Posterior cingulate gyrus (tissue), 11 donors: Measurements from ENCODE around the gene C5orf63.
A peak's percentile ranks its signal among the peaks of the same experiment; 100 is the strongest.
"Not testable (repeated sequence)": the region's sequence is repeated elsewhere in the genome, so short reads cannot be mapped to it uniquely, and the experiment has no call there.

Experiments used
- DNase-seq, 10 donors: peaks; one replicate each; pipeline versions ENCODE4 v3.0.0 to v3.0.0-alpha.2; 2020 to 2021; ENCODE audit warnings: mixed read lengths in 3 of 10
- intact Hi-C: fragments of 100-400 bp; cut with DNase I; formaldehyde crosslinking; loops from one replicate; pipeline ENCODE4 v1.15.1; 2023

The C5orf63 gene

DNA sequence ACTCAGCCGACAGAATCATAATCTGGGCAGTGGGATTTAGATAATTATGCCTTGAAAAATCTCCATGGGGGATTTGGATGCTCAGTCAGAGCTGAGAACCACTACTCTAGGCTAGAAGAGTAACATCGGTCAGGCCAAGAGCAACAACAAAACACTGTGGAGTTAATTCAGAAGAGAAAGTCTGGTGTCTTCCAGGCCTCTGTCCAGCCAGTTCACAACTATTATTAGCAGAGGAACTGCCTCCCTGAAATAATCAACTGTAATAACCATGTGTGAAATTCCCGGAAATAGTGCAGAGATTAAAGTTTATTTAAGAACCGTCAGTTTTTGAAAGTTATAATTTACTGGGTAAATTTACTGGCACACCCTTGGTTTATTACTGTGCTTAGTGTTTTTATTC, 34.8 kb downstream of the C5orf63 start:
- intact Hi-C loops, result no loop called here

DNA sequence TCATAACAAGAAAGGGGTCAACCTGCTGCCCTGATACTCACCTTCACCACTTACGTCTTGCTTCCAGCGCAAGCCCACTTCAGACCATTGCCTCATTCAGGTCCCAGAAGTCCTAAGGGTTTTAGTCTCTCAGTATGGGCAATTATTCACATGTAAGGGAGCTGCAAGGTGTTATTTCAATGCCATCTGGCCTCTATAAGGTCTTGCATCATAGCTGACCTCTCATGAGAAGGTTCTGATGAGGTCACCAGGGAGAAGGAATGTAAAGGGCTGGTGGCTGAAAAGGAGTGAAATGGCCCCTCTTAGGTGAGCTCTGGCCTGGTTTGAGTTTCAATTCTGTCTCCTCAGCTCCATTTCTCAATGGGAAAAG, 41.5 kb downstream of the C5orf63 start:
- intact Hi-C loops, result no loop called here

More for the DNA sequence above, 34.8 kb downstream of the C5orf63 start:
- no peak for DNase-seq

DNA sequence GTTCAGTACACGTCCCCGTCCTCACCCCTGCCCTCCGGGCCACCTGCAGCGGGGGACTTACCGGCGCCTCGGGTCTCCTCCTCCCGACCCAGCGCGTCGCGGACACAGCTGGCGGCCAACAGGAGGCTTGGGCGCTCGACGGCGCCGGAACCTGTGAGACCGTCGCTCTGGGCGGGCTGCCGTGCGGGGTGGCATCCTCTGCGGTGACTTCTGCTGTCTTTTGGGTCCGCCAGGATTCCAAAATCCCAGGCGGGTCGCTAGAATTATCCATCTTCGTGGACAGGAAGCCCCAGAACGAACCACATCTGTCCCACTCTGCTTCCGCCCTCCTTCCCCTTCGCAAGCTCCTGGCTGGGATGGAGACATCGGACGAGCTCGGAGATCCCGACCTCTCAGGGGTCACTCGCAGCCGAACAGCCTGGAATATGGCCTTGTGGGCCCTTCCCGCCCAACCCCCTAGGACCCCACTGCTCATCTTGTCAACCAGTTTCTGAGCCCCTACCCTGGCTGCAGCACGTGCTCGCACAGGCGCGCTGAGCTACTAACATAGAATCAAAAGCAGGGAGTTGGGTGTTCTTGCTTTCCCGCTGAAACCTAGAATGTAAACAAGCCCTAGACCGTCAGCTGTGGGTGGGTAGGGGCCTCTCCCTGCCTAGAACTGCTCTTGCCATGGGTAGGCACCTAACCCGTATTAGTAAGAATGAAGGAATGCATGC, 42.0 kb downstream of the C5orf63 start:
- intact Hi-C loops, result no loop called here
- peak in 2 of 10 donors; percentile 63 to 78 for DNase-seq

More for the DNA sequence above, 41.5 kb downstream of the C5orf63 start:
- DNase-seq, result no peak

DNA sequence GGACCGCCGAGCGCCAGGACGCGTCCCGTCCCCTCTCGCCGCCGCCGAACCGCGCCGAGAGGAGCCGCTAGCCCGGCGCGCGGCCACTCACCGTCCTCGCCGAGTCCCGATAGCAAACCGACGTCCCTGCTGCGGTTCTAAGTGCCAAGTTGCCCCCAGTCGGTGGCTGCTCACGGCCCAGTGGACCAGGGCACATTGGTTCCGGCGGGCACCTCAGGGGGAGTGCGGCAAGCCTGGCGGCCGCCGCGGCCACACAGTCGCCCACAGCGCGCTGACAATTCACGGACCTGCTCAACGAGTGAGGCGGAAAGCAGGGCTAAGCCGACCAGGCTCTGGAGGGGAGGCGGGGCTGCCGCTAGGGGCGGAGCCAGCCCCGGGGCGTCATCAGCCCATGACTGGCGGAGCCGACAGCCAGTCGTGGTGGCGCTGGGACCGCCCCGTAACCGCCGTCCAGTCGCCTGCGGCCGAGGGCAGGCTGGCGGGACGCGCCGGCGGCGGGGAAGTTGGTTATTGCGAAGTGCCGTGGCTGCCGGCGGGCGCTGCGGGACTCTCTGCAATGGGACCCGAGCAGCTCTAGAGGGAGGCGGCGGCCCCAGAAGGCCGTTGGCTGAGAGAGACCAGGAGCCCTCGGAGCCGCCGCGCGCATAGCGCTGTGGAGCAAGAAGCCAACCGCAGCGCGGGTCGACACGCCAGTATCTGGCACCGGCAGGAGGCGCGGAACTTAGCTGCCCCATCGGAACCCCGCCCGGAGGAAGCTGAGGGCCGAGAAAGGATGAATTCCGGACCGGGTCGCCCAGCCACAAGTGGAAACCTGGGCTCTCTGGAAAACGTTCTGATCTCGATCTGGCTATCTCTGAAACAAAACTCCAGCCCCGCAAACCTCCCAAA, 42.8 kb downstream of the C5orf63 start, which contains the start of gene MARCHF3:
MARCHF3 (minus strand) TSS at position 300 of the 888 bp plus-strand sequence. CDS start 112,387 bp downstream, outside the sequence.
- intact Hi-C loops, result no loop called here
- peak; percentile 87 to 99 (median 94) for DNase-seq

DNA sequence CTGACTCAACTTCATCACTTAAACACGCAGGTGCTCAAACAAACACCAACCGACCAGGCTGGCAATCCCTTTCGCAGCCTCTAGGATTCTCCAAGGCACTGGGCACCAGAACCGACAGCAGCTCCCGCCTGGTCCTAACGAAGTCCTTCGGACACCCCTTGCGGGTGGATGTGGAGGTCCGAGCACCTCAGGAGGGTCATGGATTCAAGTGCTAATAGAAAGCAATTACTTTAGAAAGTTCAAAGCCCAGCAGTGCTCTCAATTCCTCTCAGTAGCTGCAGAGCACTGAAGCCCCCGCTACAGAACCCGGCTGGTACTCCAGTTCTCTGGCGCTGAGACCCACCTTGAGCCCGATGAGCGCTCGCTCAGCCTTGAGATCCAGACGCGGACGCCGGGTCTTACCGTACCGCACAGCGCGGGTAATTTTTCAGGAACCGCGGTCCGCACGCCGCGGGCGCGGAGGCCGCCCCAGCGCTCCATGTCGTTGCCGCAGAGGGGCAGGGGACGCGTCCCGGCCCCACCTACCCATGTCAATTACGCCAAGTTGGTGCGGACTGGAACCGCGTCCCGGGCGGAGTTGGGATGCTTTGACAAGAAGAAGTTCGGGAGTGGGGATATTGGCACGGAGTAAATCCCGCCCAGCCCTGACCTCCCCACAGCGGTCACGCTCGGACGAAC, 43.6 kb downstream of the C5orf63 start:
- intact Hi-C loops, result no loop called here
- DNase-seq, result peak in 9 of 10 donors; percentile 11 to 87 (median 32)

DNA sequence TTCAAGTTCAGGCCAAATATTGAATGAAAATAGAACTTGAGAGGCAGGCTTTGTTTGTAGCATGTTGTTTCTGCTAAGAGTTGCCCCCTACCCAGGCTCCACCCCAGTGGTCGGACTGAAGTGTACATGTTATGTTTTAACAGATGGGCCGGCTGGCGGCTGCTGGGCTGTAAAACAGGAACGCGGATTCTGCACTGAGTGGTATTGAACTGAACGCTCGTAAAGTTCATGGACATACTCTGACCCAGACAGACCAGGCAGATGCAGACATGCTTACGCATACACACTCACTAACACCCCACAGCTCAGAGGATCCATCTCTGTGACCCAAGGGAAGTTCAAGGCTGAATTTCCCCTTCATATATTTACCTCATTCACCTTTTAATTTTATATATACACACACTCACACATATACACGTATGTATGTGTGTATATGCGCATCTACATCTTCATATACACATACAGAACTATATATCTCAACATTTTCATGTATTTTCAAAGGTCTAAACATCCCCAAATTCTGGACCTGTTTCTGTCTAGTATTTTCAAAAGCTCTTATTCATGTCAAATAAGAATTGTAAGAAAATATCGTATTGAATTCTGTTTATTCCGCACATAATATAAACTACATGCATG, 44.4 kb downstream of the C5orf63 start:
- peak in 3 of 10 donors; percentile 10 to 66 (median 12) for DNase-seq

GRCh38 chr5:127027539-127027938, 45.8 kb downstream of the C5orf63 start:
- DNase-seq, result no peak
- intact Hi-C loops, result no loop called here

More for the DNA sequence above, 44.4 kb downstream of the C5orf63 start:
- intact Hi-C loops, result no loop called here

DNA sequence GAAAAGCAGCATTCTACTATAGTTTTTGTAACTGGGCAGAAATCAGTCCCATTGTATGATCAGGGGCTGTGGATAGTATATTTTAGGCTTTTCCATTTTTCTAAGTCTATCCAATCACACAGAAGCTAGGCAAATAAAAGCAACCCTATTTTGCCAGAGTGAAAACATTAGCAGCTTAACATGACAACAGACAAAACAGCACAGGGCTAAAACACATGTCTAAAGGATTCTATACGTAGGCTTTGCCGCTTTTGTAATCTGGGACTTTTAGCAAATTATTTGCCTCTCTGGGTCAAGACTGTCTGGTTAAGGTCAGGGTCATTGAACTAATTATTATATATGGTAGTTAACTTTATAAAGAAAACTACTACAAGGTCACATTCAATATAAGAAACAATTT, 47.1 kb downstream of the C5orf63 start:
- DNase-seq, result no peak
- intact Hi-C loops, result no loop called here

- DNase-seq, result no peak
- intact Hi-C loops, result no loop called here
Measured at GRCh38 chr5:127025467-127025866, 47.8 kb downstream of the C5orf63 start.

GRCh38 chr5:127024821-127025220, 48.5 kb downstream of the C5orf63 start:
- intact Hi-C loops, result no loop called here
- DNase-seq, result no peak

DNA sequence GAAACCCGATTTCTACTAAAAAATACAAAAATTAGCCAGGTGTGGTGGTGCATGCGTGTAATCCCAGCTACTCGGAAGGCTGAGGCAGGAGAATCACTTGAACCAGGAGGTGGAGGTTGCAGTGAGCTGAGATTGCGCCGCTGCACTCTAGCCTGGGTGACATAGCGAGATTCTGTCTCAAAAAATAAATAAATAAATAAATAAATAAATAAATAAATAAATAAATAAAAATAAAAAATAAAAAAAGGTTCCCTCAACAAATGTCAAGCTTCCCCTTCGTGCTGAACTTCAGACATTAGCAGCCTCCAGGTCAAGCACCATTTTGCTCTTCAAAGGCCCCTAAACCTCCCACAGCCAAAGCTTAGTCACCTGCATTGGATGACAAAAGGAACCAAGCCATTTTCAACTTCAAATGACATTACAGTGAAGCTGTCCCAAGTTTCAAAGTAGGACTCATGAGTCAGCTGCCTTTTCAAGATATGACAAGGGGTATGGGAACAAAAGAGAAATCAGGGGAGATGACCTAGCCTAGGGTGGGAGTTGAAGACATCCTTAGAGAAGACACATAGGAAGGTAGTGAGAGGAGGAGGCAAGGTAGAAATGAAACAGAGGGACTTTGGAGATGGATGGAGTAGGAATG, 49.6 kb downstream of the C5orf63 start:
- DNase-seq, intact Hi-C loops: not testable (repeated sequence)

- DNase-seq, result no peak
- intact Hi-C loops, result no loop called here
Measured at GRCh38 chr5:127022846-127023245, 50.5 kb downstream of the C5orf63 start.

DNA sequence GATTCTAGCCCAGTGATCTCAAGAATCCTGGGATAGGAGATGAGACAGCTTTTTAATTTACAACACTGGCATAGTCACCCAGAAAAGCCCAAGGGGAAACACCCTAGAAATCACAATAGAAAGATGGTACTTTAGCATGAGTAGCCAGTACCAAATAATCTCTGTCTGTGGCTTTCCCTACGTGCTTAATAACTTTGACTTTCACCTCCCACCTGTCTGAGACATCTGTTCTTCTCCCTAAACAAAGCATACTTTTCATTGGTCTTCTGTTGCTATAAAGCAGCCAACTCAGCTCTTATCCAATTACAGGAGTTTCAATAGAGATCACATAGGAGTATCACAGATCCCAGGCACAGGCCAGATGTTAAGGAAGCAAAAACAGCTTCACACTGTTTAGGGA, 53.4 kb downstream of the C5orf63 start:
- DNase-seq, result no peak
- intact Hi-C loops, result no loop called here

GRCh38 chr5:127016722-127017121, 56.6 kb downstream of the C5orf63 start:
- intact Hi-C loops, DNase-seq: not testable (repeated sequence)

GRCh38 chr5:127015716-127016115, 57.6 kb downstream of the C5orf63 start:
- intact Hi-C loops, result no loop called here
- no peak for DNase-seq

GRCh38 chr5:127014573-127014972, 58.7 kb downstream of the C5orf63 start:
- intact Hi-C loops, result no loop called here
- no peak for DNase-seq

- no peak for DNase-seq
Measured at GRCh38 chr5:127013407-127013806, 59.9 kb downstream of the C5orf63 start.

DNA sequence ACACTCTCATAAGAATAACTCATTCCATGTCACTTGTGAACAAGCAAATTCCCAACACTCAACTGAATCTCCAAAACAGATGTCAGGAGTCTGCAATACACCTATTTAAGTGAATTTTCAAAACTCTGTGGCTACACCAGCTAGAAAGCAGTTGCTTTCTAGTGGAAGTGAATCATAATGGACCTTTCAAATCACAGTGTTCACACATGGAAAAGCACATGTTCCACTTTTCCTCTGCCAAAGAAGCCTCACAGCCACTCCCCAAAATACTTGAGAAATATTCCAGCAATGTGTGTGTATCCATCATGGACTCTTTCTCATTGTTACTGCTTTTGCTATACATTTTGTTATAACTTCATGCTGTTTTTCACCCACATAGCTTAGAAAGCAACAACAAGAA, 60.4 kb downstream of the C5orf63 start:
- intact Hi-C loops, result no loop called here
- DNase-seq, result no peak

More at GRCh38 chr5:127013407-127013806, 59.9 kb downstream of the C5orf63 start:
- intact Hi-C loops, result no loop called here

DNA sequence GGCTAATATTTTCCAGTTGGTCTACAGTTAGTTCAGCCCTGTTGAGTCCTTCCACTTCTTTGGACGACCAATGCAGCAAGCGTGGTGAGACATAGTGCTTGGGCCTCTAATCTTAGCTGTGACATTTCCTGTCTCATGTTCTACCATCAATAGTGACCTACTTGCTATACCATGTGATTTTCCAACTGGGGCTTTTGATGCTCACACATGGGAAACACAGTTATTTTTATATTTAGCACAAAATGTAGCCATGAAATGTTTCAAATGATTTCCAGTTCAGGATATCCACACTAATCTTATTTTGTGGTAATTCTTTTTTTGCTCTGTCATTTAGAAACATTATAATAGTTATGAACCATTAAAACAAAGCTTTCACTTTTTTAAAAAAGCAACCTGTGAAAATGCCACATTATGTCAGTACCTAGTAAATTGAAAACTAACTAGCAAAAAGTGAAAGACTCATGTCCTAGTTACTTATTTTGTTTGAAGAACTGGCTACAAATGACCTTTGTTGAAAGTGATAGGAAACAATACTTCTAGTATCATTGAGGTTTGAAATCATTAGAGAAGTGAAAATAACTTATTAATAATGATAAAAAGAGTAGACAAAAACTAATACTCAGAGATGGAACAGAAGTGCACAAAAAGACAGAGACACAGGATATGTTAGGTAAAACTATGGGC, 61.2 kb downstream of the C5orf63 start:
- DNase-seq, result no peak
- intact Hi-C loops, result no loop called here
